ENCODE data around the gene THADA.

DNA sequence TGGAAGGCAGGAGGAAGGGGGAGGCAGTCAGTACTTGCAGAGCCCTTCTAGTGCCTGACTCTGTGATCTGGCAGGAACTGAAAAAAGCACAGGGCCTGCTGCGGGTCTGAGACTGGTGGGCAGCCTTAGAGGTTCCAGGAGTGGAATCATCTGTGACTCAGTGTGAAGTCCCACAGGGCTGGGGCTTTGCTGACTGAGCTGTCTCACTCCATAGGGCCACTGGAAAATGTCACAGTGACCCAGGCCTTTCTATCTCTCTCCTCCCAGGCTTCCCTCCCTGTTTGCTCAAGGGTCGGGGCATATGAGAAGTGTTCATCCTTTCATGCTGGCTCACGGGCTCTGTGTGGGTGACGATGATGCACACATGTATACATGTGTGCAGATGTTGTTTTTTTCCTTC lies 322.3 kb downstream of the THADA start:
- TF ChIP-seq SUZ12 (IDR thresholded peaks at IDR 0.05) (no peak), ZNF384 (IDR thresholded peaks at IDR 0.05) (no peak), ELF4 (IDR thresholded peaks at IDR 0.05) (no peak), BHLHE40 (IDR thresholded peaks at IDR 0.05; ENCODE audit: borderline replicate concordance) (no peak), TARDBP (IDR thresholded peaks at IDR 0.05) (no peak), SP1 (IDR thresholded peaks at IDR 0.05) (no peak)
- TF ChIP-seq, protein P1, sequence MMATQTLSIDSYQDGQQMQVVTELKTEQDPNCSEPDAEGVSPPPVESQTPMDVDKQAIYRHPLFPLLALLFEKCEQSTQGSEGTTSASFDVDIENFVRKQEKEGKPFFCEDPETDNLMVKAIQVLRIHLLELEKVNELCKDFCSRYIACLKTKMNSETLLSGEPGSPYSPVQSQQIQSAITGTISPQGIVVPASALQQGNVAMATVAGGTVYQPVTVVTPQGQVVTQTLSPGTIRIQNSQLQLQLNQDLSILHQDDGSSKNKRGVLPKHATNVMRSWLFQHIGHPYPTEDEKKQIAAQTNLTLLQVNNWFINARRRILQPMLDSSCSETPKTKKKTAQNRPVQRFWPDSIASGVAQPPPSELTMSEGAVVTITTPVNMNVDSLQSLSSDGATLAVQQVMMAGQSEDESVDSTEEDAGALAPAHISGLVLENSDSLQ (IDR thresholded peaks at IDR 0.05), result no peak
